GM12872 (cell line): ENCODE data around the gene PPP2R3A.

ENCODE experiments used
- TF ChIP-seq, protein P1 (sequence below): IDR thresholded peaks from 3 replicates; pipeline ENCODE4 v1.5.1; 2011; ENCODE audit warnings: low read depth, mild to moderate bottlenecking, low read length, moderate library complexity; ENCODE audit not compliant: insufficient read depth

PPP2R3A gene

DNA sequence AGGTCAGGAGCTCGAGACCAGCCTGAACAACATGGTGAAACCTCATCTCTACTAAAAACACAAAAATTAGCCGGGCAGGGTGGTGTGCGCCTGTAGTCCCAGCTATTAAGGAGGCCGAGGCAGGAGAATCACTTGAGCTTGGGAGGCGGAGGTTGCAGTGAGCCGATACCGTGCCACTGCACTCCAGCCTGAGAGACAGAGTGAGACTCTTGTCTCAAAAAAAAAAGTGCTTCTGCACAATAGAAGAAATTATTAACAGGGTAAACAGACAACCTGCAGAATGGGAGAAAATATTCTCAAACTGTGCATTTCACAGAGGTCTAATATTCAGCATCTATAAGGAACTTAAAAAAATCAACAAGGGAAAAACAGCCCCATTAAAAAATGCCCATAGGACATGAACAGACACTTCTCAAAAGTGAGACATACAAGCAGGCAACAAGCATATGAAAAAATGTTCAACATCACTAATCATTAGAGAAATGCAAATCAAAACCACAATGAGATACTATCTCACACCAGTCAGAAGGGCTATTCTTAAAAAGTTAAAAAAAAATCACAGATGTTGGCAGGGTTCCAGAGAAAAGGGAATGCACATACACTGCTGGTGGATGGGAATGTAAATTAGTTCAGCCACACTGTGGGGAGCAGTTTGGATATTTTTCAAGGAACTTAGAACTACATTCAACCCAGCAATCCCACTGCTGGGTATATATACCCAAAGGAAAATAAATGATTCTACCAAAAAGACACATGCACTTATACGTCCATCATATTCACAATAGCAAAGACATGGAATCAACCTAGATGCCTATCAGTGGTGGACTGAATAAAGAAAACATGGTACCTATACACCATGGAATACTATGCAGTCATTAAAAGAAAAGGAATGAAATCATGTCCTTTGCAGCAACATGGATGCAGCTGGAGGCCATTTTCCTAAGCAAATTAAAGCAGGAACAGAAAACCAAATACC is 155.1 kb downstream of the PPP2R3A start:
- TF ChIP-seq, protein P1, sequence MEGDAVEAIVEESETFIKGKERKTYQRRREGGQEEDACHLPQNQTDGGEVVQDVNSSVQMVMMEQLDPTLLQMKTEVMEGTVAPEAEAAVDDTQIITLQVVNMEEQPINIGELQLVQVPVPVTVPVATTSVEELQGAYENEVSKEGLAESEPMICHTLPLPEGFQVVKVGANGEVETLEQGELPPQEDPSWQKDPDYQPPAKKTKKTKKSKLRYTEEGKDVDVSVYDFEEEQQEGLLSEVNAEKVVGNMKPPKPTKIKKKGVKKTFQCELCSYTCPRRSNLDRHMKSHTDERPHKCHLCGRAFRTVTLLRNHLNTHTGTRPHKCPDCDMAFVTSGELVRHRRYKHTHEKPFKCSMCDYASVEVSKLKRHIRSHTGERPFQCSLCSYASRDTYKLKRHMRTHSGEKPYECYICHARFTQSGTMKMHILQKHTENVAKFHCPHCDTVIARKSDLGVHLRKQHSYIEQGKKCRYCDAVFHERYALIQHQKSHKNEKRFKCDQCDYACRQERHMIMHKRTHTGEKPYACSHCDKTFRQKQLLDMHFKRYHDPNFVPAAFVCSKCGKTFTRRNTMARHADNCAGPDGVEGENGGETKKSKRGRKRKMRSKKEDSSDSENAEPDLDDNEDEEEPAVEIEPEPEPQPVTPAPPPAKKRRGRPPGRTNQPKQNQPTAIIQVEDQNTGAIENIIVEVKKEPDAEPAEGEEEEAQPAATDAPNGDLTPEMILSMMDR: no peak

DNA sequence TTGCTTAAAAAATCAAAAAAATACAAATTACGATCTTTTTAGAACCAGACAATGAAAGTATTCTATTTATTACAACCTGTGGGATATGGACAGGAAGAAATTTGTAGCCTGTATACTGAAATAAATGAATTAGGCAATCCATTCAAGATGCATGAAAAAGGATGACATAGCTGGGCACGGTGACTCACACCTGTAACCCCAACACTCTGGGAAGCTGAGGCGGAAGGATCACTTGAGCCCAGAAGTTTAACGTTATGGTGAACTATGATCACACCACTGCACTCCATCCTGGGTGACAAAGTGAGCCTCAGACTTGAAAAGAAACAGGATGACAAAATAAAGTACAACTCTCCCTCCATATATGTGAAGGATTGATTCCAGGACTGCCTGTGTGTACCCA is 156.5 kb downstream of the PPP2R3A start:
- TF ChIP-seq, protein P1: no peak

DNA sequence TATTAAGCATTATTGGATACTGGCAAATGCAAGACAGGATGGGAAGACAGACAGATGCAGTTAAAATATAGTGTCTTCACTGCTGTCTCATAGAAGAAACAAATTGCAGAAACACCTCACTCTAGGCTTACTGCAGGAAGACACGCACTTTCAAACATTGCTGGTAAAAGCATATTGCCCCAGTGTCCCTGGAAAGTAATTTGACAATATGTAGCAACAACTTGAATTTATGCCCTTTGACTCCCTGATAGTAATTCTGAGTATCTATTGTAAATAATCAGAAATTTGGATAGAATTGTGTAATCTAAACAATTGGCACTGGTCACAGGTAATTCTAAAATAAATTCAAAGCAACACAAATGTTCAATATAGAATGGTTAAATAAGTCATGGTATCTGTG is 168.6 kb downstream of the PPP2R3A start:
- TF ChIP-seq, protein P1: no peak

GRCh38 chr3:136135039-136135802 is 169.7 kb downstream of the PPP2R3A start:
- TF ChIP-seq, protein P1: no peak

DNA sequence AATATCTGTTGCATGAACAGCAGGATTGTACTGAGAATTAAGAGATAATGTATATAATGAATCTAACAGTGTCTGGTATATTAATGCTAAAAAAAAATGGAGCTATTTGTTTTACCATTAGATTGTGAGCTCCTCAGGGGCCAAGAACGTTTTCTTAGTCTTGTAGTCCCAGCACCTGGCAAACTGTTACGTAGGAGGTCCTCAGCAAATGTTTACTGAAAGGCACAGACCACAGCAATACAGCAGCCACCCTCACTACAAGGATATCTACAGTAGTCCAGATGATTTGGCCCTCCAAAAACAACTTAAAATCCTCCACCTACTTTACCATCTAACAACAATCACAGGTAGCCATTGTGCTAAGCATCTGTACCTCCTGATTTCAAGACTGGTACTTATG is 170.9 kb downstream of the PPP2R3A start:
- TF ChIP-seq, protein P1: no peak

DNA sequence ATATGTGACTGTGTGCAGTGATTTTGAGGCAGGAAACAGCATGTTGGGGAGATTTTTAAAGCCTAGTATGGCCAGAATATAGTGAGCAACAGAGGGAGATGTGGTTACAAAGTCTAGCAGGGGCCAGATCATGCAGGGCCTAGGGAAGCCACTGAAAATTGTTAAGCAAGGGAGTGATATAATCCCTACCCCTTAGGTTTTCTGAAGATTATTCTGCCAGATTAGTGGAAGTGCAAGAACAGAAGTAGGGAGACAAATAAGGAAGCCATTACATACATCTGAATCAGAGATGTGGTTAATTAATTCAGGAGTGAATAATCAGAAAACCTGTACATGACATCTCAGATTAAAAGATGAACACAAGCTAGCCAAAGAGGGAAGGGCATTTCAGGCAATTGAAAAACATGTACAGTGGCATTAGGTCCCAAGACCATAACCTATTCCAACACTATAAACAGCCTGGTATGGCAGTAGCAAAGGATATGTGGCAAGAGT is 175.8 kb downstream of the PPP2R3A start:
- TF ChIP-seq, protein P1: no peak

DNA sequence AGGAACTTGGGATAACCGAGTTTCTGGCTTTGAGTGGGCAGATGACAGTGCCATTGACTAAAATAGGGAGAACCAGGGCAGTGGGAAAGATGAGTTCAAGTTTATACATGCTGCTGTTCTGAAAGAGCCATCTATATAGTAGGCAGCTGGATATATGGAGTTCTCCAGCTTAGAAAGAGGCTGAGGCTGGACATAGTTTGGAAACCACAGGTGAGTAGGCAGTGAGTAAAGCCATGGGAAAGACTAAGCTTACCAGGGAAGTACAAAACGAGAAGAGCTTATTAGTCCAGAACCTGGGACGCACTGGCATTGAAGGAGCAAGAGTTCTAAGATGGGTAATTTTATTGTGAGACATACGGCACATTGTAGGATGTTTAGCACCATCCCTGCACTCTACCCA is 176.4 kb downstream of the PPP2R3A start:
- TF ChIP-seq, protein P1: no peak
